IPS-18a (cell line): ENCODE measurements around the gene SRC.

Experiments used
- H3K27ac ChIP-seq: one replicate; pipeline ENCODE4 v1.5.1; 2013; ENCODE audit warnings: low read length
- H3K27me3 ChIP-seq: one replicate; pipeline ENCODE4 v1.6.1; 2013; ENCODE audit warnings: mild to moderate bottlenecking, low read length; ENCODE audit not compliant: control insufficient read depth, insufficient read depth
- H3K36me3 ChIP-seq: one replicate; pipeline ENCODE4 v1.6.1; 2013; ENCODE audit warnings: low read depth, low read length; ENCODE audit not compliant: control insufficient read depth
- H3K4me1 ChIP-seq: one replicate; pipeline ENCODE4 v1.6.1; 2013; ENCODE audit warnings: low read depth, low read length; ENCODE audit not compliant: control insufficient read depth
- H3K4me3 ChIP-seq: one replicate; pipeline ENCODE4 v1.5.1; 2013; ENCODE audit warnings: low read length
- H3K9ac ChIP-seq: one replicate; pipeline ENCODE4 v1.6.1; 2013; ENCODE audit warnings: mild to moderate bottlenecking, low read length, moderate library complexity
- H3K9me3 ChIP-seq: one replicate; pipeline ENCODE4 v1.6.1; 2013; ENCODE audit warnings: low read depth, low read length; ENCODE audit not compliant: control insufficient read depth

SRC gene

GRCh38 chr20:37418591-37419109, 72.7 kb downstream of the SRC start:
- H3K27ac ChIP-seq = no peak overlapping the region
- no peak overlapping the region for H3K4me3 ChIP-seq
- H3K4me1 ChIP-seq = peaks cover 17% of the 10 kb centered on the region
- no peak overlapping the region for H3K9ac ChIP-seq
- no peaks in the 10 kb centered on the region for H3K9me3 ChIP-seq
- no peaks in the 10 kb centered on the region for H3K36me3 ChIP-seq
- peaks cover 23% of the 10 kb centered on the region for H3K27me3 ChIP-seq

GRCh38 chr20:37419307-37419706, 73.4 kb downstream of the SRC start:
- H3K9ac ChIP-seq = no peak overlapping the region
- H3K9me3 ChIP-seq = no peaks in the 10 kb centered on the region
- peaks cover 16% of the 10 kb centered on the region for H3K27me3 ChIP-seq
- H3K4me3 ChIP-seq = no peak overlapping the region
- H3K36me3 ChIP-seq = no peaks in the 10 kb centered on the region
- no peak overlapping the region for H3K27ac ChIP-seq
- peaks cover 16% of the 10 kb centered on the region for H3K4me1 ChIP-seq

- Histone ChIP-seq H3K27me3 (peaks cover 10% of the 10 kb centered on the region), H3K4me1 (peaks cover 16% of the 10 kb centered on the region), H3K4me3 (no peak overlapping the region), H3K27ac (no peak overlapping the region), H3K9ac (no peak overlapping the region), H3K36me3 (no peaks in the 10 kb centered on the region), H3K9me3 (no peaks in the 10 kb centered on the region)
Measured at GRCh38 chr20:37419774-37420542, 74.0 kb downstream of the SRC start.

- H3K27ac ChIP-seq = no peak overlapping the region
- no peak overlapping the region for H3K4me3 ChIP-seq
- H3K27me3 ChIP-seq = peaks cover 3% of the 10 kb centered on the region
- no peaks in the 10 kb centered on the region for H3K9me3 ChIP-seq
- H3K4me1 ChIP-seq = peaks cover 16% of the 10 kb centered on the region
- H3K9ac ChIP-seq = no peak overlapping the region
- no peaks in the 10 kb centered on the region for H3K36me3 ChIP-seq
Measured at GRCh38 chr20:37420610-37421009, 74.7 kb downstream of the SRC start.

GRCh38 chr20:37421060-37421905, 75.3 kb downstream of the SRC start:
- H3K9ac ChIP-seq = no peak overlapping the region
- H3K27ac ChIP-seq = no peak overlapping the region
- H3K4me1 ChIP-seq = peaks cover 16% of the 10 kb centered on the region
- H3K36me3 ChIP-seq = no peaks in the 10 kb centered on the region
- no peaks in the 10 kb centered on the region for H3K27me3 ChIP-seq
- H3K4me3 ChIP-seq = no peak overlapping the region
- no peaks in the 10 kb centered on the region for H3K9me3 ChIP-seq

GRCh38 chr20:37421988-37422387, 76.0 kb downstream of the SRC start:
- Histone ChIP-seq H3K4me1 (peaks cover 16% of the 10 kb centered on the region), H3K4me3 (no peak overlapping the region), H3K27me3 (no peaks in the 10 kb centered on the region)

GRCh38 chr20:37422791-37423286, 76.9 kb downstream of the SRC start:
- Histone ChIP-seq H3K9me3 (no peaks in the 10 kb centered on the region), H3K27ac (no peak overlapping the region), H3K4me1 (peaks cover 13% of the 10 kb centered on the region), H3K4me3 (no peak overlapping the region), H3K36me3 (no peaks in the 10 kb centered on the region), H3K27me3 (no peaks in the 10 kb centered on the region), H3K9ac (no peak overlapping the region)

More at GRCh38 chr20:37421988-37422387, 76.0 kb downstream of the SRC start:
- Histone ChIP-seq H3K9me3 (no peaks in the 10 kb centered on the region), H3K9ac (no peak overlapping the region), H3K27ac (no peak overlapping the region), H3K36me3 (no peaks in the 10 kb centered on the region)

GRCh38 chr20:37423545-37423944, 77.6 kb downstream of the SRC start:
- Histone ChIP-seq H3K4me1 (peaks cover 13% of the 10 kb centered on the region), H3K9me3 (no peaks in the 10 kb centered on the region), H3K36me3 (no peaks in the 10 kb centered on the region), H3K9ac (no peak overlapping the region), H3K27ac (no peak overlapping the region), H3K4me3 (no peak overlapping the region), H3K27me3 (no peaks in the 10 kb centered on the region)

GRCh38 chr20:37424062-37424851, 78.3 kb downstream of the SRC start:
- no peaks in the 10 kb centered on the region for H3K36me3 ChIP-seq
- no peaks in the 10 kb centered on the region for H3K27me3 ChIP-seq
- no peak overlapping the region for H3K9ac ChIP-seq
- no peaks in the 10 kb centered on the region for H3K9me3 ChIP-seq
- H3K27ac ChIP-seq = no peak overlapping the region
- peaks cover 13% of the 10 kb centered on the region for H3K4me1 ChIP-seq
- no peak overlapping the region for H3K4me3 ChIP-seq

- H3K27ac ChIP-seq = no peak overlapping the region
- H3K36me3 ChIP-seq = no peaks in the 10 kb centered on the region
- no peaks in the 10 kb centered on the region for H3K9me3 ChIP-seq
- H3K4me3 ChIP-seq = no peak overlapping the region
- H3K4me1 ChIP-seq = peaks cover 13% of the 10 kb centered on the region
- no peaks in the 10 kb centered on the region for H3K27me3 ChIP-seq
- H3K9ac ChIP-seq = no peak overlapping the region
Measured at GRCh38 chr20:37425103-37425625, 79.2 kb downstream of the SRC start.

GRCh38 chr20:37426106-37426505, 80.2 kb downstream of the SRC start:
- Histone ChIP-seq H3K9ac (no peak overlapping the region), H3K36me3 (no peaks in the 10 kb centered on the region), H3K4me3 (no peak overlapping the region), H3K27ac (no peak overlapping the region), H3K4me1 (peaks cover 13% of the 10 kb centered on the region), H3K27me3 (no peaks in the 10 kb centered on the region), H3K9me3 (no peaks in the 10 kb centered on the region)
